Renal cortical epithelial cell (primary cell): ENCODE measurements around the gene PARP15. TPM values are rescaled to one million over a fixed set of nuclear protein-coding genes. Genes with fewer than 3 reads are reported as not detected.
A peak's percentile ranks its signal among the peaks of the same experiment; 100 is the strongest.
"Not testable (repeated sequence)": the region's sequence is repeated elsewhere in the genome, so short reads cannot be mapped to it uniquely, and the experiment has no call there.

Experiments used
- DNase-seq: peaks from one replicate; pipeline ENCODE4 v3.0.0-alpha.2; 2011; ENCODE audit warnings: low read depth
- total RNA-seq: library from RNA; depleted of rRNA; stranded (reverse); fragments of >200 nt; gene quantifications from 2 replicates; pipeline ENCODE4 v1.2.3, GENCODE V29; 2014

Gene PARP15
- total RNA-seq, 1 donor from 2014 or later = 0.20 TPM

GRCh38 chr3:122618614-122619013, 41.2 kb downstream of the PARP15 start:
- DNase-seq = no peak

GRCh38 chr3:122619040-122619439, 41.6 kb downstream of the PARP15 start:
- DNase-seq = peak; percentile 30

- DNase-seq = no peak
These were observed 42.9 kb downstream of the PARP15 start for GRCh38 chr3:122620399-122620798.

- DNase-seq = peak; percentile 18
These were observed 43.7 kb downstream of the PARP15 start for GRCh38 chr3:122621112-122621511.

GRCh38 chr3:122623031-122623829, 45.8 kb downstream of the PARP15 start:
- no peak for DNase-seq

- no peak for DNase-seq
These were observed 49.2 kb downstream of the PARP15 start for GRCh38 chr3:122626515-122627180.

- DNase-seq = no peak
These were observed 49.9 kb downstream of the PARP15 start for GRCh38 chr3:122627301-122627700.

- peak; percentile 25 for DNase-seq
These were observed 51.1 kb downstream of the PARP15 start for GRCh38 chr3:122628567-122628966.

- no peak for DNase-seq
These were observed 52.3 kb downstream of the PARP15 start for GRCh38 chr3:122629763-122630162.

- DNase-seq = no peak
These were observed 58.3 kb downstream of the PARP15 start for GRCh38 chr3:122635789-122636188.

GRCh38 chr3:122636697-122637096, 59.2 kb downstream of the PARP15 start:
- no peak for DNase-seq

GRCh38 chr3:122640437-122640999, 63.1 kb downstream of the PARP15 start:
- no peak for DNase-seq

GRCh38 chr3:122642935-122643334, 65.5 kb downstream of the PARP15 start:
- peak; percentile 30 for DNase-seq

GRCh38 chr3:122646146-122646988, 68.9 kb downstream of the PARP15 start:
- DNase-seq = no peak

- DNase-seq = not testable (repeated sequence)
These were observed 73.9 kb downstream of the PARP15 start for GRCh38 chr3:122651233-122651907.

- not testable (repeated sequence) for DNase-seq
These were observed 74.5 kb downstream of the PARP15 start for GRCh38 chr3:122651962-122652361.

GRCh38 chr3:122658336-122658735, 80.9 kb downstream of the PARP15 start:
- not testable (repeated sequence) for DNase-seq

GRCh38 chr3:122660297-122660974, 83.0 kb downstream of the PARP15 start:
- DNase-seq = no peak

- no peak for DNase-seq
These were observed 84.2 kb downstream of the PARP15 start for GRCh38 chr3:122661633-122662032.

GRCh38 chr3:122662505-122662904, 85.1 kb downstream of the PARP15 start:
- DNase-seq = no peak
